Activated gamma-delta T cell treated with anti-CD3 and anti-CD28 coated beads, Interleukin-2, amount 50 U/mL, for 16 hours (primary cell): ENCODE measurements around the gene RALGAPA1.
"Not testable (repeated sequence)": the region's sequence is repeated elsewhere in the genome, so short reads cannot be mapped to it uniquely, and the experiment has no call there.

Source experiments
- DNase-seq: peaks from one replicate; pipeline ENCODE4 v3.0.0-alpha.2; 2020; ENCODE audit warnings: low read depth

RALGAPA1 gene

DNA sequence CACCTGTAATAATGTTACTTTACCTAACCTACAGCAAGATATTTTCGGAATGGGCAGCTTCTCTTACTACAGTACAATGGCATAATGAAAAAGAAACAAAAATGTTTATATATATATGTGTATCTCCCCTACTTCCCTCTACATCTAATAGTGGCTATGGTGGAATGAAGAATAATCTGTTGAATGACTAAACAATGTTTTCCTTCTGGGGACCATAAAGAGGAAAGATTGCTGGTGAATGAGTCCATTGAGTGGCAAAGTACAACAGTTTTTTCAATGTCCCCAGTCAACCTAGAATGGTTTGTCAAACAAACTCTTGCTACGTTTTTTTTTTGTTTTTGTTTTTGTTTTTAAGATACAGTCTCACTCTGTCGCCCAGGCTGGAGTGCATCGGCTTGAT lies 47.2 kb downstream of the RALGAPA1 start:
- DNase-seq = no peak

DNA sequence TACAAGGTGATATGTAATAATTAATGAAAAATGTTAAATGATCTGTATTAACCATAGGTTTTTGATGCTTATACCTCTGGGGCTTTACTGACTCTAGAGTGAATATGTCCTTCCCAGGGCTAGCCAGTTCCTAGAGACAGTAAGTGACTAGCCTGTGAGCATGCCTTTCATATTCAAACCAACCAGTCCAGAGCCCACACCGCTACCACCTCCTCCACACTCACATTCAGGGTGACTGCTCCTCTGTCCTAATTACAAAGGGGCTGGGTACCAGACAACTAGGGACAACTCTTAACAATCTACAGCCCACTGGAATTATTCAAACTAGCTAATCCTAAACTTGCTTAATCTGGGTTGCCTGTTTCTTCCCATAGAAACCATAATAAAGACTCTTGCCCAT lies 49.0 kb downstream of the RALGAPA1 start:
- no peak for DNase-seq

DNA sequence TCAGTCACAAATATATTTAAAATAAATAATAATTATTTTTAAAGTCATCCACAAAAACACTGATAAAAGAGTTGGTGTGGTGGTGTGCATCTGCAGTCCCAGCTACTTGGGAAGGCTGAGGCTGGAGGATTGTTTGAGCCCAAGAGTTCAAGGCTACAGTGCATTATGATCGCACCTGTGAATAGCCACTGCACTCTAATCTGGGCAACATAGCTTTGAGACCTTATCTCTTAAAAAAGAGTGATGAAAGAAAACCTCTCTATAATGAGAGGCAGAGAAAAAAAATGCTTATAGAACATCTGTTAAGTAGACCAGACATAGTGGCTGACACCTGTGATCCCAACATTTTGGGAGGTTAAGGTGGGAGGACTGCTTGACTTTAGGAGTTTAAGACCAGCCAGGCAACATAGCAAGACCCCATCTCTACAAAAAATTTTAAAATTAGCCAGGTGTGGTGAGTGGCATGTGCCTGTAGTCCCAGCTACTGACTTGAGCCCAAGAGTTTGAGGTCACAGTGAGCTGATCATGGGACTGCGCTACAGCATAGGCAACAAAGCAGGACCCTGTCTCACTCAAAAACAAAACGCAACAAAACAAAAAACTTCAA lies 50.5 kb downstream of the RALGAPA1 start:
- no peak for DNase-seq

DNA sequence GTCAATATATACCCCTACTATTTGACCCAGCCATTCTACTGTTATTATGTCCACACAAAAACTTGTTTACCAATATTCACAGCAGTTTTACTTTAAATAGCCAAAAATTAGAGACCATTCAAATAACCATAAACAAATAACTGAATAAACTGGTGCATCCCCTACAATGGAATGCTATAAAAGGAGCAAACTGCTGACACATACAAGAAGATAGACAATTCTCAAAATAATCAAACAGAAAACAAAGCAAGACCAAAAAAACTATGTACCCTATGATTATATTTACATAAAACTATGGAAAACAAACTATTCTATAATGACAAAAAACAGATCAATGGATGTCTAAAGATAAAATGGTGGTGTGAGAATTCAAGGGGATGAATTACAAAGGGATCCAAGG lies 54.4 kb downstream of the RALGAPA1 start:
- DNase-seq = no peak

DNA sequence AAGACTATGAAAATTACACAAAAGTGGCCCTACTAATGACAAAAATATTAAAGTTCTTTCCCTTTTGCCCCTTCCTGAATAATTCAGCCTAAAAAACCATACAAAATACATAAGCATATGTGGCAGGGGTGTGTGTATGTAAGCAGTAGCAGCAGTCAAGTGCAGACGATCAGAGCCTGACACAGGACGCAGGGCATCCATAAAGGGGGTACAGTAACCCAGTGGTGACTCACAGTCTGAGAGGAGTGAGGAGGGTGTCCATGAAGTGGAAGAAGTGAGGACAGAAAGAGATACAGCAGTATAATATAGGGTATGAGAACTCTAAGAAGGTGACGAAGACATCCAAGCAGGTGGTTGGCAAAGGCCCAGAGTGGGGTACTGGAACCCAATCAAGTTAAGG lies 56.7 kb downstream of the RALGAPA1 start:
- DNase-seq = no peak

DNA sequence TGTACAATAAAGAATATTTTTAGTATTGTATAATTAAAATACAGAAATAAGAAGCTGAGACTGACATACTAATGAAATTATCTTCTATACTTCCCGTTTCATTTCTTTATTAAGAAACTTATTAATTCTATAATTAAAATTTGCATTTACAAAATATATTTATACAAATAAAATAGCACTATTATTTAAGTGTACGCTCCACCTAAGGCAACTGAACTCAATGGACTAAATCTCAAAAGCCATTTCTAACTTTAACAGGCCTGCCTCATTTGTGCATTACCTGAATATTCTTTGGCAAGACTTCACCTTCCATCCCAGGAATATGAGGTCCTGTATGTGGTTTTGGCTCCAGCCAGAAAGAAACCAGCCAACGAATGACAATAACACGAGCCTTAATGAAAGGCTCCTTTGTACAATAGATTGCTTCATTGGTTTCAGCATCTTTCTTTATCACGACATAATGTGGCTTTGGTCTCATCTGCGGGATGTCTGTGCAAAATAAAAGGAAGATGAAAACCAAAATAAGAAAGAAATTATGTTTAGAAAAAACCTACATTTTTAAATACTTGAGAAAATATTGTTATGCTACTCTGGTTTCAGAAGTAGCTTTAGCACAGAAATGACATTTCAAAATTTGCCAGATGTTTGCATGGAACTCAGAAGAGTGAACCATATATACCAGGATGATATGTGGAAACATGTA lies 58.7 kb downstream of the RALGAPA1 start:
- DNase-seq = no peak

DNA sequence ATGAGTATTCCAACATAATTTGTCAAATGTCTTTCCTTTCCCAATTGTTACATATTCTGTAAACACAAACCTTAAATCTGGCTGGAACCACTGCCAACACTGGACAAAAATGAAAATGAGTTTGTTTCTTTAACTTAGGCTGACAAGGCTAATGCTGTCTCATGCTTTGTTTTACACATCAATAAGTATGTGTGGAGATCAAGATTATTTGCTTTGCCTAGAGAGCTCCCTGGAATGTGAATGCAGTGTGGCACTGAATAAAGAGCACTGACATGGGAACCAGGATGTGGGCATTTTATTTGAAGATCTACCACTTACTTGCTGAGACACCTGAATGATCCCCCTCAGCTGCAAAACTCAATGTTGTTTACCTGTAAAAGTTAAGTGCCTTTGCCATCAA lies 61.7 kb downstream of the RALGAPA1 start:
- DNase-seq = no peak

DNA sequence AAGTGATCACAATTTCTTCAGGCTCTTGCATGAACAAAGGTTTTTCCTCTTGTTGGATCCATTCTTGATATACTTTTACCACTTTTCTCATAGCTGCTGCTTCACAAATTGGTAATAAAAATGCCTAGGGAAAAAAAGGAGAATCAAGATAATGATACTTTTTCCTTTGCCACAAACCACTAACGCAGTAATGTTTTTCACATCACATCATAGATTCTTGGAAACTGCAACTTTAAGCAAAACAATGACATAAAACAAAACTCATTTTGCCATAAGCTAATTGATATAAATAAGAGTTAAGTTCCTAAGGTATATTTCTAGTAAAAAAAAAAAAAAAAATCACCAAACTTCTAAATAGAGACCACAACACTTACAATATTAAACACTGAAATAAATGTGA lies 66.7 kb downstream of the RALGAPA1 start:
- DNase-seq = no peak

DNA sequence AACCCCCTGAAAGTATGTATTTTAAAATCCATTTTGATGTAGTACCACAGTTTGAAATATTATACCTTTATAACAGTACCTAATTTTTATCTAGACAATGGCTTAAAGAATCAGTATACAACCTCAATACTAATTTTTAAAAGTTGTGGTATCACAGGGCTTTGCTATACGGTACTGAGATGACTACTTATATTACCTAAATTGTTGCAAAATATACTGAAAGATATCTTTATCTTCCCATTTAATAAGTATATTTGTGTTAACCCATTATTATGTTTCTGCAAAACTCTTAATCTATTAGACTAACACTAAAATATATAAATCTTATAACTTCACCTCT lies 67.1 kb downstream of the RALGAPA1 start:
- DNase-seq = no peak

DNA sequence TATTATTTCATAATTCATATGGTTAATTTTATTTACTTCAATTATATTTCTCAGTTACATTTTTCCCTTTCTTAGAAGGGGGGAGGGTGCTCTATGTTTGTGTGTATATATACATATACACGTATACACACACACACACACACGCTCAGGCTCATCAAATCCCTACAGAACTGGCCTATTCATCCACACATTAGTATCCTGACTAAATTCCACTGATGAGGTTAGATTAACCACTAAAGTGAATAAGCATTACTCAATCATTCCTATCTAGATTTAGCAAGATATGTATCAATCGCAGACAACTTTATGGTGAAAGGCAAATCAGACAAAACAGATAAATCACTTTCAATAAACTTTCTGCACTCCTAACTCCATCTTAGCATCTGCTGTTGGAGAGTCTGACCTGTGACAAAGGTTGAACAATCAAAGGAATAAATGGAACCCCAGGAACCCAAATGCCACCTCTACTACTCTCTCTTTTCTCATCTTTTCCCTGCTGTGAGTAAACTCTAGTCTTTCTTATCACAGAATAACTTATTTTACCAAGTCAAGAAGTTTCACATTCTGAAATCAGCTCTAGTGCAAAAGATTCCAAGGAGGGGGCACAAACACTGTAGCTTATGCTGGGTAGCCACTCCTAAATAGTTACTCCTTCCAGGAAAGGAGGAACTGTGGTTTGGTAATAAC lies 67.6 kb downstream of the RALGAPA1 start:
- no peak for DNase-seq

DNA sequence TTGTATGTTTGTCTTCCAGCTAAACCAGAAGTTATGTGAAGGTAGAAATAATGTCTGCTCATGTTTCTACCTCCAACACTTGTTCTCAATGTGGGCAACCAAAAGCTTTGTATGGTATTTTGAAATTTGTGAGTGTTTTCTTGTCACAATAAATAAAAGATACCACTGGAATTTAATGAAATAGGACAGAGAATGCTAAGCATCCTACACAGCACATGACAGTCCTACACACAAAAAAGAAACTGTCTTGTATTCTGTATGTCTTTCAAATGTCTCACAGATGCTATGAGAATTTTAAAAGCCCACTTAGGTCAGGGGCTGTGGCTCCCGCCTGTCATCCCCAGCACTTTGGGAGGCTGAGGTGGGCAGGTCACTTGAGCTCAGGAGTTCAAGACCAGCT lies 68.9 kb downstream of the RALGAPA1 start:
- DNase-seq = no peak

DNA sequence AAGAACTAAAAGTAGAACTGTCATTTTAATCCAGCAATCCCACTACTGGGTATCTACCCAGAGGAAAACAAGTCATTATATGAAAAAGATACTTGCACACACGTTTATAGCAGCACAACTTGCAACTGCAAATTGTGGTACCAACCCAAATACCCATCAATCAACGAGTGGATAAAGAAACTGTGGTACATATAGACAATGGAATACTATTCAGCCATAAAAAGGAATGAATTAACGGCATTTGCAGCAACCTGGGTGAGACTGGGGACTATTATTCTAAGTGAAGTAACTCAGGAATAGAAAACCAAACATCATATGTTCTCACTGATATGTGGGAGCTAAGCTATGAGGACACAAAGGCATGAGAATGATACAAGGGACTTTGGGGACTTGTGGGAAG lies 73.9 kb downstream of the RALGAPA1 start:
- DNase-seq = not testable (repeated sequence)

DNA sequence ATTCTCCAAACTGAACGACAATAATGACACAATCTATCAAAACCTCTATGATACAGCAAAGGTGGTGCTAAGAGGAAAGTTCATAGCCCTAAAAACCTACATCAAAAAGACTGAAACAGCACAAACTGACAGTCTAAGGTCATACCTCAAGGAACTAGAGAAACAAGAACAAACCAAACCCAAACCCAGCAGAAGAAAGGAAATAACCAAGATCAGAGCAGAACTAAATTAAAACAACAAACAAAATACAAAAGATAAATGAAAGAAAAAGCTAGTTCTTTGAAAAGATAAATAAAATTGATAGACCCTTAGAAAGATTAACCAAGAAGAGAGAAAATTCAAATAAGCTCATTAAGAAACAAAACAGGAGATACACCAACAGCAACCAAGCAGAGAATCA lies 75.6 kb downstream of the RALGAPA1 start:
- DNase-seq = not testable (repeated sequence)

DNA sequence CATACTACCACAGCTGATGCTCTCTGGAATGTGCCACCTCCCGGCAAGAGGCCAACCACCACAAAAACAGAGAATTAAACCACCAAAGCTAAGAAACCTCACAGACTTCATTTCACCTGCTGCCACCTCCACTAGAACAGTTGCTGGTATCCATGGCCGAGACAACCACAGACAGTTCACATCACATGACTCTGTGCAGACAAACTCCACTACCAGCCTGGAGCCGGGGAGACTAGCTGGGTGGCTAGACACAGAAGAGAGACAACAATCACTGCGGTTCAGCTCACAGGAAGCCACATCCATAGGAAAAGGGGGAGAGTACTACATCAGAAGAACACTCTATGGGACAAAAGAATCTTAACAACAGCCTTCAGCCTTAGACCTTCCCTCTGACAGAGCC lies 78.2 kb downstream of the RALGAPA1 start:
- DNase-seq = no peak

DNA sequence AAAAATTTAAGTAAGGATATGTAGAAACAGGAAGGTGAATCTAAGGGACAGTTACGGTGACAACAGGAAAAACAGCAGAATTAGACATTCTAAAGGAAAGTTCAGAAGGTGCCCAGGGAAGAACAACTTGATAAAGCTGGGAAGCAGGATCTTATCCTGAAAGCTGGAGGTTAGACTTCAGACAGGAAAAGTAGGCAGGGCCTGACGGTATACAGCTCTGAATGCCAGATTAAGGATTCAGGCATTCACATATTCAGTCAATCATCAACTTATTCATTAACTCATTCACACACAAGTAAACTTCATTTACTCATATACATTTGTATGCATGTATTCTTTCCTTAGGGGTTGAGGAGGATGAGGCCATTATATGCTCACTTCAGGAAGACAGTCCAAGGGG lies 81.3 kb downstream of the RALGAPA1 start:
- no peak for DNase-seq

DNA sequence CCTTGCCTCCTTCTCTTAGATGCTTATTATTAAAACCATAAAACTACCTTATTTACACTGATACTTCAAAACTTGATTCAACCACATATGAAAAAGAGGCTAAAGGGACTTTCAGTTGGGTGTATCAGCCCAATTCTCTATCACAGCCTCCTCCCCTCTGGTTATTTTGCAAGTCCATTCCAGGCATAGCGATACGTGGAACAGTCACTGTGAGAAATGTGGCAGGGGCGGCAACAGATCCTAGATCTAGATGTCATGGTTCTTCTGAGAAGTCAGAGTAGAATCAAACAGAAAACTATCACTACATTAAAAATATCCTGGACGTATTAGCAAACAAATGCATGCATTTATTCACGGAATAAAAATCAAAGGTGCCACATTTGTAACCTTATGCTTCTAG lies 83.2 kb downstream of the RALGAPA1 start:
- no peak for DNase-seq

DNA sequence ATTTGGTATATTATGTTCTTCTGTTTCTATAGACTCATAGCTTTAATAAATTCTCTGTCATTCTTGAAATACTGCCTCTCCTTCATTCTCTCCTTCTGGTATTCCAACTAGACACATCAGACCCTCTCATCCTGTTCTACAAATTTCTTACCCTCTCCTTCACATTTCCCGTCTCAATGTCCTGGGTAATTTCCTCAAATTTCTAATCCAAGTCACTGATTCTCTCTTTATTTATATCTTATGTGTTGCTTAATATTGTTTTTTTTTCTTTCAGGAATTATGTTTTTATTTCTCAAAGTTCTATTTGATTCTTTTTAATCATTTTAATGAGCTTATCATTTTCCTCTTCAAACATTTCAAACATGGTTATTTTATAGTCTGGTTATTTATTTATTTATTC lies 94.0 kb downstream of the RALGAPA1 start:
- DNase-seq = no peak

DNA sequence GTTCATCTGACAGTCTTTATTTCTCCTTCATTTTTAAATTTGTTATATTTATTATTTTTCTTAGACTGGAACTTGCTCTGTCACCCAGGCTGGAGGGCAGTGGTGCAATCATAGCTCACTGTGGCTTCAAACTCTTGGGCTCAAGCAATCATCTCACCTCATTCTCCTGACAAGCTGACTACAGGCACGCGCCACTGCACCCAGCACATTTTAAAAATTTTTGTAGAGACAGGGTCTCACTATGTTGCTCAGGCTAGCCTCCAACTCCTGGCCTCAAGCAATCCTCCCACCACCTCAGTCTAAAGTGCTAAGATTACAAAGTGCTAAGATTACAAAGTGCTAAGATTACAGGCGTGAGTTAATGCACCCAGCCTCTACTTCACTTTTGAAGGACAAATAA lies 96.6 kb downstream of the RALGAPA1 start:
- no peak for DNase-seq

DNA sequence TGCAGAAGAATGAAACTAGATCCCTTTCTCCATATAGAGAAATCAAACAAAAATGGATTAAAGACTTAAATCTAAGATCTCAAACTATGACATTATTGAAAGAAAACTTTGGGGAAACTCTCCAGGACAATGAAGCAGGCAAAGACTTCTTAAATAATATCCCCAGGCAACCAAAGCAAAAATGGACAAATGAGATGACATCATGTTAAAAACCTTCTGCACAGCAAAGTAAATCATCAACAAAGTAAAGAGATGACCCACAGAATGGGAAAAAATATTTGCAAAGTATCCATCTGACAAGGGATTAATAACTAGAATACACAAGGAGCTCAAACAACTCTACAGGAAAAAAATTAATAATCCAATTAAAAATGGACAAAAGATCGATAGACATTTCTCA lies 101.0 kb downstream of the RALGAPA1 start:
- DNase-seq = no peak

DNA sequence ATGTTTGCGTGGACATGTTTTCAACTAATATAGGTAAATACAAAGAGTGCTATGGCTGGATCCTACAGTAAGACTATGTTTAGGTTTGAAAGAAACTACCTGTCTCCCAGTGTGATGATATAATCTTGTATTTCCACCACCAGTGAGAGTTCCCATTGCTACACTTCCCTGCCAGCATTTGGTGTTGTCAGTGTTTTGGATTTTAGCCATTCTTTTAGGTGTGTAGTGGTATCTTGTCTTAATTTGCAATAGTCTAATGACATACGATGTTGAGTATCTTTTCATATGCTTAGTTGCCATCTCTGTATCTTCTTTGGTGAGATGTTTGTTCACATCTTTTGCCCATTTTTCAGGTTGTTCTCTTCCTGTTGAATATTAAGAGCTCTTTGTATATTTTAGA lies 103.5 kb downstream of the RALGAPA1 start:
- DNase-seq = no peak

DNA sequence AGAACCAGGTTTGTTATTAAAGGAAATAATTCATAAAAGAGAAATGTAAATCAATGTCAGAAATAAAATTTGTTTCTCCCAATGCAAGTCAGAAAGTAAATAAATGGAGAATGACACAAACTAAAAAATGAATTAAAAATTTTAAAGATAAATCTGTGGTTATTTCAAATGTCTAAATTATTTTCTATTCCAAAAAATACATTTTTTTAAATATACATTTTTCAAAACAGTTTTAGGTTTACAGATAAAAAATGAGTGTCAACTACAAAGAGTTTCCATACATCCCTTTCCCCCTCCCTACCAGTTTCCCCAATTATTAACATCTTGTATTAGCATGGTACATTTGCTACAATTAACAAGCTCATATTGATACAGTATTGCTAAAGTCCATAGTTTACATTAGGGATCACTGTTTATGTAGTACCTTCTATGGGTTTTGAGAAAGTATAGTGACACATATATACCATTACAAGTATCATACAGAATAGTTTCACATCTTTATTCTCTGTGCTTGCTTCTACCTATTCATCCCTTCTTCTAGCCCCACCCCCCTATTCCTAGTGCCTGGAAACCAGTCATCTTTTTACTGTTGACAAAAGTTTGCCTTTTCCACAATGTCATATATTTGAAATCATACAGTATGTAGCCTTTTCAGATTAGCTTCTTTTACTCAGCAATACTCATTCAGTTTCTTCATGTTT lies 104.2 kb downstream of the RALGAPA1 start:
- no peak for DNase-seq

DNA sequence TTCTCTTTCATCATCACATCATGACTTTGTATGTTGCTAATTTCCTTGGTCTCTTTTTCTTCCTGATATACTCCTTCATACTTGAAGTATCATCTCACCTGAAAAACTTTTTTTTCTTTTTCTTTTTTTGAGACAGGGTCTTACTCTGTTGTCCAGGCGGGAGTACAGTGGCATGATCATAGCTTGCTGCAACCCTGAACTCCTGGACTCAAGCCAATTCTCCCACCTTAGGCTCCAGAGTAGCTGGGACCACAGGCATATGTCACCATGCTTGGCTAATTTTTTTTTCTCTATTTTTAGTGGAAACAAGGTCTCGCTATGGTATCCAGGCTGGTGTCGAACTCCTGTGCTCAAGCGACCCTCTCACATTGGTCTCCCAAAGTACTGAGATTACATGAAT lies 107.6 kb downstream of the RALGAPA1 start:
- no peak for DNase-seq

DNA sequence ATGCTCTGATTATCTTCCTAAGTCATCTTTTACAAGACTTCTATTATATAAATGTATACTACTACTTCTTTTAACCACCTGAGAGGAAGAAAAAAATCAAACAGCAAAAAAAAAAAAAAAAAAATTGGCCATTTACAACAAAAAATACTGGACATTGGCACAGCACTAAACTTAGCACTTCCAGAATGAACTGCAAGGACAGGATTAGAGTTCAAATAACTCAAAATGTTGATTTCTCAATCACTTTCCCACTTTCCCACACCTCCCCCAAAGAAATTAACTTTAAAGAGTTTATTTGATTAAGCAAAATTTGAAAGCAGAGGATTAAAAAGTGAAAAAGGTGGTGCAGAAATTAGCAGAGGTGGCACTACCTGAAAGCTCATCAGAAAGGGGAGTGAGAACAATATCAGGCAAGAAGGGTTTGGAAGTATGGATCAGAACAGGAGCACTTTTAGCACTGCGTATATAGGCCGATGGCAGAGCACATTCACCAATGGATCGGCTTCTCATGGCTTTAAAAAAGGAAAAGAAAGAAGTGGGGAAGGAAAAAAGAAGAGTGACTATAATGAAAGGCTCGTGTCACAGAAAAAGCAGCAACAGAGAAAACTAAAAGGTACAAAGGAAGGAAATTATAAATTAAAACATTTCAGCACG lies 109.2 kb downstream of the RALGAPA1 start:
- DNase-seq = no peak
